GM12878 (cell line): ENCODE measurements around the gene CORO1C. TPM values are rescaled to one million over a fixed set of nuclear protein-coding genes. Genes with fewer than 3 reads are reported as not detected.

Source experiments
- ATAC-seq: fragments of 200-7000 bp; cut with Tn5 transposase; 3 replicates; pipeline ENCODE4 v1.9.1; 2020; ENCODE audit warnings: mild to moderate bottlenecking, moderate library complexity
- BruUV-seq: library from RNA; stranded (reverse); fragments of 400-500 nt; replicated peaks from 2 replicates; lab custom pipeline; 2021; lab: Mats Ljungman, UMichigan
- CTCF ChIA-PET: fragments of 300-600 bp; sonication (Branson Sonifier 250); formaldehyde crosslinking; extraction: SDS; loops from one replicate; lab custom pipeline; 2021; ENCODE audit warnings: inconsistent platforms; lab: Yijun Ruan, JAX
- POLR2A ChIA-PET: fragments of 350-600 bp; formaldehyde crosslinking; extraction: SDS; loops from one replicate; lab custom pipeline; 2021; ENCODE audit warnings: inconsistent platforms; lab: Charles Lee
- RAD21 ChIA-PET: fragments of 300-600 bp; sonication (Branson Sonifier 250); formaldehyde crosslinking; loops from one replicate; lab custom pipeline; 2023; ENCODE audit warnings: antibody characterized with exemption; ENCODE audit not compliant: unreplicated experiment; lab: Charles Lee
- SMC1A ChIA-PET: fragments of 300-600 bp; sonication (Branson Sonifier 250); formaldehyde crosslinking; loops from one replicate; lab custom pipeline; 2023; ENCODE audit not compliant: unreplicated experiment, uncharacterized antibody; lab: Charles Lee
- DNase-seq: peaks from one replicate; pipeline ENCODE4 v3.0.0-alpha.2; 2011; ENCODE audit warnings: low read depth, low spot score
- FAIRE-seq: peaks from 3 replicates; lab custom pipeline; 2011; peaks lifted over from hg19 to GRCh38; lab: Jason Lieb, UNC
- H2AFZ ChIP-seq: 2 replicates; pipeline ENCODE4 v1.6.0; 2011; ENCODE audit warnings: low read depth, low read length, control low read depth; ENCODE audit not compliant: control insufficient read depth
- H3K27ac ChIP-seq: 2 replicates; pipeline ENCODE4 v1.5.1; 2011; ENCODE audit warnings: control low read depth; ENCODE audit not compliant: control insufficient read depth, insufficient read depth
- H3K27me3 ChIP-seq, 2 experiments: replicated peaks in 1 of 2; 2 replicates each; pipeline versions ENCODE4 v1.6.0 to v1.6.1; 2011; ENCODE audit warnings: low read length in 1 of 2; ENCODE audit not compliant: control insufficient read depth in 2 of 2, insufficient read depth in 2 of 2
- H3K36me3 ChIP-seq, 2 experiments: 2 replicates each; pipeline ENCODE4 v1.5.1; 2011; ENCODE audit warnings: low read length in 1 of 2; ENCODE audit not compliant: control insufficient read depth in 2 of 2, insufficient read depth in 2 of 2
- H3K4me1 ChIP-seq: 2 replicates; pipeline ENCODE4 v1.6.1; 2011; ENCODE audit warnings: mild to moderate bottlenecking, low read length, moderate library complexity, mixed read lengths; ENCODE audit not compliant: control insufficient read depth, insufficient read depth
- H3K4me2 ChIP-seq: 2 replicates; pipeline ENCODE4 v1.6.0; 2011; ENCODE audit warnings: control low read depth; ENCODE audit not compliant: control insufficient read depth, insufficient read depth
- H3K4me3 ChIP-seq: fragments of 200-600 bp; sonication (generic); 2 replicates; pipeline ENCODE4 v1.5.1; 2016
- H3K79me2 ChIP-seq: 2 replicates; pipeline ENCODE4 v1.6.0; 2011; ENCODE audit warnings: low read length; ENCODE audit not compliant: control insufficient read depth, insufficient read depth
- H3K9ac ChIP-seq: 2 replicates; pipeline ENCODE4 v1.8.0; 2011; ENCODE audit warnings: low read length, control low read depth, mixed read lengths; ENCODE audit not compliant: control insufficient read depth, insufficient read depth
- H3K9me3 ChIP-seq: replicated peaks from 3 replicates; pipeline ENCODE4 v1.5.1; 2011; ENCODE audit warnings: mild to moderate bottlenecking, low read length; ENCODE audit not compliant: control insufficient read depth, insufficient read depth
- H4K20me1 ChIP-seq: 2 replicates; pipeline ENCODE4 v1.6.0; 2011; ENCODE audit not compliant: control insufficient read depth, insufficient read depth
- BCL11A ChIP-seq: IDR thresholded peaks from 2 replicates; pipeline ENCODE4 v1.6.1; 2011; ENCODE audit warnings: low read depth, low read length
- E2F4 ChIP-seq: IDR thresholded peaks from 2 replicates; pipeline ENCODE4 v1.6.1; 2012; ENCODE audit warnings: low read depth, low read length, improper control_type of control experiment
- GABPA ChIP-seq: IDR thresholded peaks from 2 replicates; pipeline ENCODE4 v1.6.1; 2014; ENCODE audit warnings: antibody characterized with exemption, low read depth, mild to moderate bottlenecking, inconsistent platforms
- IRF4 ChIP-seq: IDR thresholded peaks from 2 replicates; pipeline ENCODE4 v1.6.1; 2011; ENCODE audit warnings: low read depth, low read length
- MLLT1 ChIP-seq: fragments of 450-650 bp; IDR thresholded peaks from 2 replicates; pipeline ENCODE4 v1.6.1; 2016; ENCODE audit warnings: mild to moderate bottlenecking
- POLR2AphosphoS5 ChIP-seq: IDR thresholded peaks from 2 replicates; pipeline ENCODE4 v1.6.1; 2011; ENCODE audit warnings: mild to moderate bottlenecking, low read length, inconsistent platforms
- SMAD5 ChIP-seq: IDR thresholded peaks from 2 replicates; pipeline ENCODE4 v1.6.1; 2016; ENCODE audit warnings: antibody characterized with exemption, low read depth
- SMARCA5 ChIP-seq: fragments of 450-650 bp; IDR thresholded peaks from 2 replicates; pipeline ENCODE4 v1.6.1; 2017; ENCODE audit warnings: mild to moderate bottlenecking
- WRNIP1 ChIP-seq: IDR thresholded peaks from 2 replicates; pipeline ENCODE4 v1.6.1; 2011; ENCODE audit warnings: low read depth, low read length, improper control_type of control experiment, borderline replicate concordance
- ZNF687 ChIP-seq: fragments of 450-650 bp; IDR thresholded peaks from 2 replicates; pipeline ENCODE4 v1.6.1; 2017; ENCODE audit warnings: mild to moderate bottlenecking, moderate library complexity
- WGBS: methylation state at CpG from one replicate; pipeline ENCODE4 v1.1.6; 2016; ENCODE audit warnings: low lambda C conversion rate; ENCODE audit not compliant: insufficient replicate concordance, insufficient coverage; ENCODE audit errors: missing lambda C conversion rate; 5-methylcytosine and 5-hydroxymethylcytosine counted together
- in situ Hi-C: fragments of 300-500 bp; cut with MboI; formaldehyde crosslinking; loops from 9 replicates; pipeline ENCODE4 v1.14.3; 2018; ENCODE audit warnings: mixed read lengths
- intact Hi-C: fragments of 100-400 bp; cut with micrococcal nuclease; formaldehyde crosslinking; loops from one replicate; pipeline ENCODE4 v1.14.2; 2022; ENCODE audit not compliant: unreplicated experiment
- polyA plus RNA-seq, 11 experiments: library from polyadenylated mRNA; depleted of rRNA in 4 of 11; unstranded in 6 of 11; stranded (reverse) in 5 of 11; fragments of >200 nt; fragmentation: Nextera tagmentation in 4 of 11; fragmentation: Illumina TruSeq in 1 of 11; extraction: Ambion mirVana in 4 of 11; extraction: Trizol in 1 of 11; gene quantifications; 1 replicate in 1 of 11; 2 replicates in 10 of 11; pipeline versions ENCODE4 v1.2.1 to v1.2.3, GENCODE V29; 2011 to 2016; ENCODE audit warnings: inconsistent platforms in 2 of 11, missing spikeins in 2 of 11, low read depth in 1 of 11
- total RNA-seq, 4 experiments: library from RNA; depleted of rRNA in 3 of 4; stranded (reverse); fragments of >200 nt in 3 of 4; fragmentation: Illumina TruSeq in 1 of 4; extraction: Trizol in 1 of 4; gene quantifications; 2 replicates each; pipeline versions ENCODE4 v1.2.1 to v1.2.3, GENCODE V29; 2013 to 2021

Gene CORO1C
- total and polyA plus RNA-seq, 10 of the 15 experiments (the other 5 are each of a cell fraction or from before 2014, with no cell fraction given): 52.7 to 254 (median 171) TPM

GRCh38 chr12:108595711-108596647 lies 135.3 kb downstream of the CORO1C start:
- ChIA-PET SMC1A (interaction anchor here (0.7 to 1.5 kb wide), 4 partner anchors 8 to 44 kb away, joined by 3 to 5 read pairs (median 4); no protein-coding TSS in a partner anchor), CTCF (interaction anchor here (1.2 to 1.3 kb wide), 2 partner anchors 24 to 31 kb away, joined by 3 read pairs; no protein-coding TSS in a partner anchor)
- no peak overlapping the region for H3K4me3 ChIP-seq
- H3K4me1 ChIP-seq: no peaks in the 10 kb centered on the region
- no peaks in the 10 kb centered on the region for H3K79me2 ChIP-seq
- intact Hi-C loops: no loop called here
- no peak overlapping the region for H3K27ac ChIP-seq
- no peaks in the 10 kb centered on the region for H3K36me3 ChIP-seq
- H4K20me1 ChIP-seq: no peaks in the 10 kb centered on the region
- H3K9me3 ChIP-seq: no peaks in the 10 kb centered on the region
- ATAC-seq (no peak), FAIRE-seq (no peak)
- no peak overlapping the region for H3K9ac ChIP-seq
- BruUV-seq: no TSS peak
- TF ChIP-seq ZNF687 (no peak), IRF4 (no peak), WRNIP1 (no peak), POLR2AphosphoS5 (no peak), BCL11A (no peak), MLLT1 (no peak), GABPA (no peak), SMAD5 (no peak), E2F4 (no peak), SMARCA5 (no peak)
- TF ChIP-seq, all 136 proteins: peak for 0
- Histone ChIP-seq H3K27me3 (no peaks in the 10 kb centered on the region), H2AFZ (no peak overlapping the region), H3K4me2 (no peak overlapping the region)
- DNase-seq: no peak
- ChIA-PET RAD21 (no interaction called here), POLR2A (interaction anchor here (0.6 kb wide), 1 partner anchor 255 kb away, joined by 3 read pairs; no protein-coding TSS in a partner anchor)
- WGBS: 71% methylated on average over 17 of the region's 17 CpGs
- in situ Hi-C loops: no loop called here
